Embryonic facial prominence (tissue), 1 donor: ENCODE results near the gene COL20A1.

Source experiments
- DNase-seq: peaks from one replicate; pipeline ENCODE4 v3.0.0-alpha.2; 2016; ENCODE audit errors: extremely low spot score

Gene COL20A1

DNA sequence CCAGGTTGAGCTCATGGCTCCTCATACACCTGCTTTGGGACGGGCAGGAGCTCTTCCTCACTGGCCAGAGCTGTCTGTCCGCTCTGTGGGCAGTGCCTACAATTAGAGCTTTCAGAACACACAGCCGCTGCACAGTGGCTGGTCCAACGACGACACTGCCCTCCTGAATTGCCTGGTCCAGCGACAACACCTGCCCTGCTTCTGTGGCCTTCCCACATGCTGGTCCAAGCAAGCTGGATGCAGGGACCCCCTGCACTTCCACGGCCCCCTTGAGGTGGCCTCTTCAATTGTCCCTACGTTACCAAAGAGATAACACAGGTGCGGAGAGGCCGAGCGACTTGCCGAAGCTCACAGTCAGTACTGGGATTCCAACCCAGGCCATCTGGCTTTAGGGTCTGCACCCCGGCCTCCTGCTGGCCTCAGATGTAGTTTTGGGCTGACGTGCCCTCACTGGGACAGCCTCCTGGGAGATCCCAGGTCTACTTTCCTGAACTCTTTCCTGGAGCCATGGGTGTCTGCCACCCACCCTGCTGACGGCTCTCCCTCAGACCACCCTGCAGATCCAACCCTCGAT is 69.5 kb downstream of the COL20A1 start:
- DNase-seq, result no peak

DNA sequence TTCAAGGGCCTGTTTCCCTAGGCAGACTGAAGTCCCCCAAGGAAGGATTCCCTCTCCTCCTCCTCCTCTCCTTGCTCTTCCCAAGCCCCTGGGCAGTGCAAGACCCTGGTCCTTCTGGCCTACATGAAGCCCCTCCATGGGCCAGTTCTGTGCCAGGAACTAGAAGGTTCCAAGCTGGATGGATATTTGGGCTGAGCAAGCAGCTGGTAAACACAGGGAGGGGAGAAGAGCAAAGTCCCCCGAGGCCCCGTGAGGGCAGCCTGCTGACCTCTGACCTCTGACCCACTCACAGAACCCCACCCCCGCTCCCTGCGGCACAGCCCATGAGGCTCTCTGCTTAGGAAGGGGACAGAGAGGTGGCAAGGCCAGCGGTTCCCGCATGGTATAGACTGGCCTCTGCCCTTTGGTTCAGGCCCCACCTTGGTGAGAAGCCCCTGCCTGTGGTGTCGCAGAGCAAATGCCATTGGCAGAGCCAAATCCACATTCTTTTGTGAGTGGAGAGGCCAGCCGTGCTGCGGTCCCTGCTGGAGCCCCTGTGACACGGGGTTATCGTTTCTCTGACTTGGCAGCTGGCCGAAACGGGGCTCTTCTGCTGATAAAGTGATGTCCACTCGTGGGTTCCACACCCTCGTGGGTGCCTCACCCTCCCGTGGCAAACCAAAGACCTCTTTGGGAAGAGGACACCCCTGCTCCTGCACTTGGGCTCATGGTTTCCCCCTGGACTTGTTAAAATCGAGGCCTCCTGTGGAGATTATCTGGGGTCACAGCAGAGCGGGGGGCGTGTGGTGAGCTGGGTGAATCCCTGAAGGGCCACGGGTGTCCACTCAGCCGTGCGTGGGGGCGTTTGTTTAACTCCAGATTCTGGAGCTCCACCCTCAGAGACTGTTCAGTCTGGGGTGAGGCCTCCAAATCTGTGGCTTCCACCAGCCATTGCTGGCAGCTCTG is 70.3 kb downstream of the COL20A1 start:
- DNase-seq, result no peak

DNA sequence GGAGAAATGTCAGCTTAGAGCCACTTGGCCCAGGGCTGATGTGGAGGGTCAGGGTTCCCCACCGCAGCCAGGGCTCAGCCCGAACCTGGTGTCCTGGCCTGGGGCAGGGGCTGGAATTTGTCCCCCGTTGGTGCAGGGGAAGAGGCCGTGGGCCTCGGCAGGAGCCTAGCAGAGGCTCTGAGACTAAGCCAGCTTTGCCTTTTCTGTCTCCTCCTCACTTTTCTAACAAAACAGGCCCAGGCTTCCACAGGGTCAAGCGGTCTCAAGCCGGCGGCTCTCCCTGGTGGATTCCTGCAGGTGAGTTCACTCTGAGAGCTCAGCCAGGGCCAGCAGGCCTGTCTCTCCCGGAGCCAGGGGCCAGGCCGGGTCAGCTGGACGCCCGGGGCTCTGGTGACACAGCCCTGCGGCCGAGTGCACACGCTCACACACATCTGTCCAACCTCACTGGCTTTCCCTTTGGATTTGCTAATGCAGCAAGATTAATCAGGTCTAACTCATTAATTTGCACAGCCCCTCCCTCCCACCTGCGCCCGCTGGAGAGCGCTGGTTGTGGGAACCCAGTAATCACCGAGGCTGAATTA is 71.1 kb downstream of the COL20A1 start:
- no peak for DNase-seq

DNA sequence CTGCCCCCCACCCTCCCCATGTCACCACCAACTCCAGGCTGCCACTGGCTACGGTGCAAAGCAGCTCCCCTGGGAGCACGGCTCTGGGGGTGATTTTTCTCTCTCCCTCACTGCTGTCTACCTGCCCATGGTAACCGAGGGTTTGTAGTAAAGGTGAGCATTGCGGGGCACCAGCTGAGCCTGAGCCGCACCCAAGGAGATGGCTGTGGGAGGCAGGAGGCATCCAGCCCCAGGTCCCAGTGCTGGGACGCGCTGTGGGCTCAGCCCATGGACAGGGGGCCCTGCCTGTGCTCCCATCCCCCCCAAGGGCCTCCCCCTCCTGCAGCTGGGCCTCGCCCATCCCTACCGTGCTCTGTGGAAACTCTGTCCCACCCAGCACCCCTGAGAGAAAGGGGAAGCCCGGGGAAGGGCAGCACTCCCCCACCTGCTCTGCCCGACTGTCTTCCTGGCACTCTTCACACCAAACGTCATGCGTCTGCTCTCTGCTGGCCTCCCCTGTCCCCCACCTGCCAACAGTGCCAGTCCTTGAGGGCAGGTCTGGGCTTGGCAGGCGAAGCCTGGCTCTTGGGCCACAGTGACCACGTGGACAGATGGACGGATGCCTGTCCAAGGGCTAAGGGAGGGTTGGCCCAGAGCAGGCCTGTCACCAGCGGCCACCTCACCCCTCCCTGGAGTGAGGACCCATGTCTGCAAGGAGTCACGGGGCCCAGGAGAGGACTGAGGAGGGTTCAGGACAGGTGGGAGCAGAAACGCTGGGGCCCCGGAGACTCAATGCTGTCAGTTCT is 72.0 kb downstream of the COL20A1 start:
- DNase-seq, result no peak

DNA sequence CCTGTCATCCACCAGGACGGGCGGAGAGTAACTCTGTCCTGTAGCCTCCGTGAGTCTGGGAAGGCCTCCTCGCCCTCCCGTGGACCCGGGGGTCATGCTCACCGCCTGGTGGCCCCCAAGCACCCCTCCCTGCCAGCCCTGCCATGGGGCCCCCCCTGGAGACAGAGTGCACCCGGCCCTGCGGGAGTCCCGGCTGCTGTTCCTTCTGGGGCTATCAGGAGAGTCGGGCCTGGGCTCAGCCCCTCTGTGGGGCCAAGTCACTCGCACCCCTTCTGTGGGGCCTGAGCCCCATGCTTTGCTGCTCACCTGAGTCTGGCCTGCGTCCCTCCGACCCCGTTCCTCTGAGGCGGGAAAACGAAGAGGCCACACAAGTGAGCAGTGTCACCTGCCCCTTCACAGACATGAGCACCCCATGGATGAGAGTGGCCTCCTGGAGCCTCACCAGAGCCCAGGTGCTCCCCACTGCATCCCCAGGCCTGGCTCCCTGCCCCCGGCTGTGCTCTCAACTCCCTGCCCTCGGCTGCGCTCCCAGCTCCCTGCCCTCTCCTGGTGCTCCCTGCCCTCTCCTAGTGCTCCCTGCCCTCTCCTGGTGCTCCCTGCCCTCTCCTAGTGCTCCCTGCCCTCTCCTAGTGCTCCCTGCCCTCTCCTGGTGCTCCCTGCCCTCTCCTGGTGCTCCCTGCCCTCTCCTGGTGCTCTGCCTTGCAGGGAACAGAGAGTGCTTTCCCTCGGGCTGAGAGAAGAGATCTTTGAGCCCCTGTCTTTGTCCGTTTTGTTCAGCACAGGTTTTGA is 72.8 kb downstream of the COL20A1 start:
- DNase-seq, result no peak

DNA sequence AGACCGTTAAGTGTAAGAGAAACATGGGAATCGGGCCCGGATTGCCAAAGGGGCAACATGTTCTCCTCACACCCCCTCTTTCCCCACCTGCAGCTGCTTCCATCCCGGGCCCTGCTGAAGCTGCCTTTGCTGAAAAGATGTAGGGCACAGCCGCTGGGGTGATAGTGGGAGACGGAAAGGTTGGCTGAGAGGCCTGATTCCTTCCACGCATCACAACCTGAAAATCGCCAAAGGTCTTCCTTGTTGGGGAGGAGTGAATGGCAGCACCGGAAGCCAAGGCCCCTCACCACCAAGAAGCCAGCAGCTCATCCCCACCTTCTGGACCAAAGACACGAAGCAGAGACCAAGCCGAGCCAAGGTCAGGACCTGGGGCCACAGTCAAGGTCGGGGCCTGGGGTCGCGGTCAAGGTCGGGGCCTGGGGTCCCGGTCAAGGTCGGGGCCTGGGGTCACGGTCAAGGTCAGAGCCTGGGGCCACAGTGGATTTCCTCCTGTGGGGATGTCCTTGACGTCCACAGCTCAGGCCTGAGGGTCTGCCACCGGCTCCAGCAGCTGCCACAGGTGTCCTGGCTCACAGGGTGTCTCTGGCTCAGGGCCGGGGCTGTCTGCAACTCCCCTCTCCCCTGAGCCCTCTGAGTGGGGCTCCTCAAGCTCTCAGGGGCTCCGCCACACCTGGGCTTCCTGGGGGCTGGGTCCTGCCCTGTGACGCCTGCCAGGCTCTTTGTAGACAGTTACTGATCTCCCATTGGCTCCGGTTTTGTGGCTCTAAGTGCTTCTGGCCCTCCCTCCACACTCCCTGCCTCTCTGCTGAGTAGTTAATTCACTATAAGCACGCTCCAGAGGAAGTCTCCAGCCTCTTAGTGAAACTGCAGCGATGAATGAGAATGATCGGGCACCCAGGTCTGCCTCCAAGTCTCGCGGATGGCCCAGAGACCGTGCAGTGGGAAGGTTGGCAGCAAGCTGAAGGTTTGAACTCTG is 73.7 kb downstream of the COL20A1 start:
- no peak for DNase-seq

DNA sequence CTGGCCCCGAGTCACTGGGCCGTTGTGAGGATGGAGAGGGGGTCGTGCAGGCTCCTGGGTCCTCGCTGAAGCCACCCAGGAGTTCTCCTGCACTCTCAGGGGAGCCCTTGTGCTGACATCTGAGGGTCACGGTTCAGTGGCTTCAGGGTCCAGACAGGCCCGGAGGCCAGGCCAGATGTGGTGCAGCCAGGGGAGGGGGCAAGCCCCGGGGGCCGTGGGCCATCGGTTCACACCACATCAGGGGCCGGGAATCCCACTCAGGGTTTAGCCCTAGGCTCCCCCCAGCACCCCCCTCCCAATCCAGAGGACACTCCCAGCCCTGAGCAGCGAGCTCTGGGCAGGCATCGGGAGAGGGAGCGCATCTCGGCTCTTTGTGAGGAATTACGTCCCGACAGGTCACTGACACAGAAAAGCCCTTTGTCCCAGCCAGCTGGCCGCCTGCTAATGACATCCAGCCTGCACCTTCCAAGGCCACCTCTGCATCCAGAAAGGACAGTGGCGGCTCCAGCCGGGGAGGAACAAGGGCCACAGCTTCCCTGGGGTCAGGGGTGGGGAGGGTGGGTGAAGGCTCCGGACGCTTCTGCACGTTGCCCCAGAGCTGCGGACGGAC is 74.6 kb downstream of the COL20A1 start:
- DNase-seq, result no peak

DNA sequence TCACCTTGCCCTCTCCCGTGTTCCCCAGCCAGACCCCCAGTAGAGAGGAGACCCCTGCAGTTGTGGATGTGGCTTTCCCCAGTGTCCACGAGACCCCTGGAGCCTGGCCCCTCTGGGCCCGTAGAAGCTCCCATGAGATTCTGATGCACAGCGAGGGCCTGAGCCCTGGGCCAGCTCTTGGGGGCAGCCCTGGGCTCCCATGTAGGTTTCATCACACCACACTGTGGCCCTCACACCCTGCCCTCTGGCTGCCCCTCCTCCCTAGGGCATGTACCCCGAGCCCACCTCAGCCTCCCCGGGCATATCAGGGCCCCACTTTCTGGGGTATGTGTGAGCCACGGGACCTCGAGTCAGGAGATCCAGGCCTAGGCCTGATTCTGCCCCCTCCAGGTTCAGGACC is 75.2 kb downstream of the COL20A1 start:
- DNase-seq, result no peak

DNA sequence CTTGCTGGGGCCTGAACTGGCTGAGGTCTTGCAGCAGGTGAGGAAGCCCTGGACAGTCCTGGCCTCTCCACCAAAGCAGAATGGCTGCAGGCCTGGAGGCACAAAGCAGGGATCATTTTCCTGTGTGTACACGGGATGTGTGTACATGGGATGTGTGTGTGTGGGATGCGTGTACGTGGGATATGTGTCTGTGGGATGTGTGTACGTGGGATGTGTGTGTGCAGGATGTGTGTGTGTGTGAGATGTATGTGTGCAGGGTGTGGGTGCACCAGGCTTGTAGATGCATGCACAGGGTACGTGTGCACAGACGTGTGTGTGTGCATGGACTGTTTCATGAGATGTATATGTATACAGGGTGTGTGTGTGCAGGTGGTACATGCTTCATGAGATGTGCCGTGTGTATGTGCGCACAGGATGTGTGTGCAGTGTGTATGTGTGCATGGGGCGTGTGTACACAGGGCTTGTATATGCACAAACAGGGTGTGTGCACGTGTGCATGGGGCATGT is 76.1 kb downstream of the COL20A1 start:
- no peak for DNase-seq

DNA sequence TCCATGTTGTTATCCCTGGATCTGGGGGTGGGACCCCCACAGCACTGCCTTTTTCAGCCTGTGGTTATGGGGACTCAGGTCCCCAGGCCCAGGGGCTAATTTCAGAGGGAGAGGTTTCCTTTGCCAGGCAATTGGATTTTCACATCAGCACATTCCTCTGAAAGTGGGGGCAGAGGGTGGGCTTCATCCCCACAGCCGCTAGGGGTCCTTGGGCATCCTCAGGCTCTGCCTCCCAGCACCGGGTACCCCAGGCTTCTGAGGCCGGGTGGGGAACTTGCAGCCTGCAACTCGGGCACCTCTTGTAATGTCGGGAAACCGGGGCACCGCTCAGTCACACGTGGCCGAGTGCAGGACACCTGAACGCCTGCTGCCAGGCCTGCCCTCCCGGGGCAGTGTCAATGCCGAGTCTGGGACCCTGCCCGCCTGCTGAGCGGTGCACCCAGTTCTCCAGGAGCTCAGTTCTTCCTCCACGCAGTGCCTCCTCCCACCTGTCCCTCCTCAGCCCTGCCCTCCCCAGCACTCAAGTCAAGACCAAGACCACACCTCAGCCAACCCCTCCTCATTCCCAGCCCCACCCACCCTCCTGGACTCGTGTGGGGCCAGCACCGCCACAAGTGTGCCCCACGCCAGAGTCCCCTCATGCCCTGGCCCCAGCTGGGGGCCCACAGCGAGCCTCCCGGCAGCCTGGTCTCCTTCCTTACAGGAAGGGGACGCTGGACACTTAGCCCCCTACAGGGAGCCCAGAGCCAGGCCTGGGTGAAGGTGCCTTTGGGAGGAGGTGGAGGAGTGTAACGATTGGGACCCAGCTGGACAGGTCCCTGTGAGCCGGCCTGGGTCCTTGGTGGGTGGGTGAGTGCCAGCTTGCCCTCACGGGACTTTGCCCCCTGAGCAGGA is 77.0 kb downstream of the COL20A1 start:
- no peak for DNase-seq

DNA sequence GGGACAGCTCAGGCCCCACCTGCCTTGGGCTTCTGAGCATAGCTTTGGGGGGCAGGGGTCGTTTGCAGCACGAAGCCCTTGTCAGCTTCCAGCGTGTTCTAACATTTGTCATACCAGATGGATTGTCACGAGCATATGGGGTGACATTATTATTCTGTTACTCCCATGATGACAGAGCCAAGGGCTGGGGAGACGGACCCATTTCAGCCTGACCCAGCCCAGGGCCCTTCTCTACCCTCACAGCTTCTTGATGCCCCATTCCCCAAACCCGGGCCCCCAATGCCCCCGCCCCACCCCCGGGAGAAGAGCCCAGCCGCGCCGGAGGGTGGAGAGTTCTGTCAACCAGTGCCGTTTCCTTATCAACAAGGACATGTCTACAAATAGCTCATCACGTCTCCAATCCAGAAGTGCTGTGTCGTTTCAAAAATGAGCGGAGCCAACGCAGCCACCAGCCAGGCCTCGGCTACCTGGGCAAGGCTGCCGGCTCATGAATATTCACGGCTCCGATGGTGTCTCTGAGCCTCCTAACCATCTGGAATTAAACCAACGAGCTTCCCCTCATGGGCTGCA is 77.7 kb downstream of the COL20A1 start:
- DNase-seq, result no peak

DNA sequence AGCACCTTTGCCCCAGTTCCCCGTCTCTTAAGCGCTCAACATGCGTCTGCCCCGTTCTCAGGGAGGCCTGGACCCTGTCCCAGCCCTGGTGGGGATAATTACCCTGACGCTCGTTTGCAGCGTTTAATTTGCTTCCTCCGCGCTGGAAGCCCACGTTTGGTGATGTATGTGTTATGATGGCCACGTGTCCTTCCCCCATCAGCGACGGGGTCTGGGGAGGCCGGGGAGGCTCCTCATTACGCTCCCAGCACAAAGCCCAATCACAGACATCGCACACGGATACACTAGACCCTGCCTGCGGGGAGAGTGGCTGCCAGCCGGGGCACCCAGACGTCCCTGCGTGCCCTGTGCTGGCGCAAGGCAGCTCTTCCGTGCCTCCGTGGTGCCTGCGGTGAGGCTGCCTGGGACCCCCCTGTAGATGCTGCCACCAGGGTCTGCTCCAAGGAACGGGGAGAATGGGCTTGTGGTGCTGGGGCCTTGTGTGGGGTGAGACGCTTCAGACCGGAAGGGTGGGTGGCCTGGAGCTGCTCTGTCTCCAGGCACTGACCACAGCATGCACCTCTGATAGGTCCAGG is 78.4 kb downstream of the COL20A1 start:
- DNase-seq, result no peak

DNA sequence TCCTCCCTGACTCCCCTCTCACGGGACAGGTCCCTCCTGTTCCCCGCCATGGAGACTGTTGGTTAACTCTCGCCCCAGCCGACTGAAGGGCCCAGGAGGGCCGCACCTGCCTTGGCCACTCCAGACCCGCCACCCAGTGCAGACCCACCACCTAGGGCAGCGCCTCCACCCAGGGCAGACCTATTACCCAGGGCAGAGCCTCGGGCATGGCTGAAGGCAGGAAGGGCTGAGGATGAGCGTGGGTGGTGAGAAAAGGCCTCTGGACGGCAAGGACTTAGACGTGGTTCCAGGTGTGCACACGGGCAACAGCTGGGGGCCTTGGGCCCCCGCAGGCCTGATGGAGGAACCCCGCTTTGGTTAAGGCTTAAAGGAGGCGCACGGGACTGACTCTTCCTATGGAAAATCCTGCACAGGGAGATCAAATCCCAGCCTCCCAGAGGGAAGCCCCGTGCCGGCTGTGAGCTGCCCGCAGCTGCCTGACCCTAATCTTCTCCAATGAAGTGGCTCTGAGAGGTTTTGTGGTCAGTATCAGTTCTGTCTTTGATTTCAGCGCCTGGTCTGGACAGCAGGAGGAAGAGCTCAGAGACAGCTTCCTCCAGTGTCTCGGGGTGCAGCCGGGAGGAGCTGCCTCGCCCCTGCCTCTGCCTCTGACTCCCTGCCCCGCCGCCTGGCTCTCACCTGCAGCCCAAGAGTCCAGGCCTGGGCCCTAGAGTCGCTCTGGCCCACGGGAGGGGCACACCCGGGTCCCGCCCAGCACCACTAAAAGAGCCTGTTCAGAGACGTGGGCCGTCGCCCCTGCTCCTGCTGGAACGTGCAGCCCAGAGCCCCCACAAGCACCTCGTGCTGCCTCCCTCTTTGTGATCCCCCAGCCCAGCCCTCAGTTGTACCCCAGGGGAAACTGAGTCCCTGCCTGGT is 80.2 kb downstream of the COL20A1 start:
- no peak for DNase-seq

DNA sequence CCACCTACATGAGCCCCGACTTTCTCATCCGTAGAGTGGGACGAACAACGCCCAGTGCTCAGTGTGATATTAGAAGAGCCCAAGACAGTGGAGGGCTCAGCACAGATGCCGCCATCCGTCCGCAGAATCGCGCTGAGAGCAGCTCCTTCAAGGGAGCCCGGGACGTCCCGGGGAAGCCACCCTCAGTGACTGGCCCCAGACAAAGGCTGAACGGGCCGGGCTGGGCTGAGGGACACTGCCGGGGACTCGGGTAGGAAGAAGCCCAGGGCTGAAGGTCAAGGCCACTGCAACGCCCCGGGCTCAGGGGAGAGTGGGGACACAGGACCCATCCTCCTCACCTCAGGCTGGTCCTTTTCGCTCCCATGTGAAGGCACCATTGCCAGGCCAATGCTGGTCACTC is 81.0 kb downstream of the COL20A1 start:
- DNase-seq, result no peak

DNA sequence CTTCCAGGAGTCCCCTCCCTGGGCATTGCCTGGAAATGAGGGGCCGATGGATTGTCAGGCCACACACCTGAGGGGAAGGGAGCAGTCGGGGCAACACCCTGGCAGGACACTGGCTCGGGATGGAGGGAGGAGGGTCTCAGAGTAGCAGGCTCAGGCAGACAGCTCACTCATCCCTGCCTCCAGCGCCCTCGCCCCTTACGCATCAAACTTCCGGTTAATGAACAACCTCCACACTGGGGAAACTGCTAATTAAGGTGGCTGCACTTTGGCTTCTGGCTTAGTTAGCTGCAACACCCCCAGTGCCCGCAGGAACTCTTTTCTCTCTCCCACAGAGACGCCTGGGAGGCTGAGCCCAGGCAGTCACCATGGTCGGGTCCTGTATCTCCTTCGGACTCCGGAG is 81.5 kb downstream of the COL20A1 start:
- no peak for DNase-seq

DNA sequence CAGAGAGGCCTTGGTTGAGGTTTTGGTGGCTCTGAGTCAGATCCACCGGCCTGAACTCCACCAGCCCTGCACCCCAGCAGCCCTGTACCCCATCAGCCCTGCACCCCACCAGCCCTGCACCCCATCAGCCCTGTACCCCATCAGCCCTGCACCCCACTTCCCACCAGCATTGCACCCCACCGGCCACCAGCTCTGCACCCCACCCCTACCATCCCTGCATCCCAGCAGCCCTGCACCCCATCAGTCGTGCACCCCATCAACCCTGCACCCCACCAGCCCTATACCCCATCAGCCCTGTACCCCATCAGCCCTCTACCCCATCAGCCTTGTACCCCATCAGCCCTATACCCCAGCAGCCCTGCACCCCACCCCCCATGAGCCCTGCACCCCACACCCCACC is 82.5 kb downstream of the COL20A1 start:
- no peak for DNase-seq
